ENCODE measurements around the gene SPATC1L. TPM values are rescaled to one million over a fixed set of nuclear protein-coding genes. Genes with fewer than 3 reads are reported as not detected.
"Not testable (repeated sequence)": the region's sequence is repeated elsewhere in the genome, so short reads cannot be mapped to it uniquely, and the experiment has no call there.

Gene SPATC1L
- total RNA-seq: 10 to 100 TPM in 1 of 2 donors, 1 to 10 TPM in 1; 8.4 to 10.9 TPM
- long read RNA-seq, donor 1, transcript SPATC1L-202 (4 exons, 1,182 nt): major isoform, 6 of 7 reads
- long read RNA-seq, donor 1, partial matches to known transcripts: 0 of 7 reads
- long read RNA-seq, donor 1, other reads (novel, unspliced or antisense): 1 of 7 reads
- long read RNA-seq, donor 2, transcript SPATC1L-202 (4 exons, 1,182 nt): major isoform, 26 of 30 reads
- long read RNA-seq, donor 2, partial matches to known transcripts: 1 of 30 reads
- long read RNA-seq, donor 2, other reads (novel, unspliced or antisense): 3 of 30 reads

DNA sequence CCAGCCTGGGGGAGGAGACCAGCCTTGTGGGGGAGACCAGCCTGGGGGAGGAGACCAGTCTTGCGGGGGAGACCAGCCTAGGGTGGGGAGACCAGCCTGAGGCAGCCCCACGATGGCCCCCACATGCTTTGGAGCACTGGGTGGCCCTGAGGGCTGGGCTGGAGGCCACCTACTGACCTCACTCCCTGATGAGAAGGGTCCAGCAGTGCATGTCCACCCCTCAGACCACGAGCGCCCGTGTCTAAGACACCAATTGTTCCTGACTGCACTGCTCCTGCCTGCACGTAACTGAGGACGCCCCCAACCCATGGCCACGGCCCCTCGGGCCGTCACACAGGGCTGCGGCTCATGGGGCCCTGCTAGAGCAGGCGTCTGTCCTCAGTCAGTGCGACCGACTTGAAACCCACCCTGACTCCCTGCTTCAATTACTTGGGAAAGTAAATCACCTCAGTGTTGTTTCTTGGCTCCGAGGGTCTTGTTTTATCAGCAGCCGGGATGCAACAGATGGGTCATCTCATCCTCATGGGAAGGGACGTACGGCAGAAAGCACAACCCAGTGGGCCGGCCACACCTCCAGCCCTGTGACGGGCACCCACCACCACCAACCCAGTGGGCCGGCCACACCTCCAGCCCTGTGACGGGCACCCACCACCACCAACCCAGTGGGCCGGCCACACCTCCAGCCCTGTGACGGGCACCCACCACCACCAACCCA, at the start of gene SPATC1L:
Gene SPATC1L, minus strand, starts transcription at position 550 of the 715 bp plus-strand sequence. CDS start 1,643 bp downstream, outside the sequence.
- intact Hi-C loops (cut with DNase I): no loop called here
- DNase-seq (ENCODE audit: low spot score): peak; percentile 89

DNA sequence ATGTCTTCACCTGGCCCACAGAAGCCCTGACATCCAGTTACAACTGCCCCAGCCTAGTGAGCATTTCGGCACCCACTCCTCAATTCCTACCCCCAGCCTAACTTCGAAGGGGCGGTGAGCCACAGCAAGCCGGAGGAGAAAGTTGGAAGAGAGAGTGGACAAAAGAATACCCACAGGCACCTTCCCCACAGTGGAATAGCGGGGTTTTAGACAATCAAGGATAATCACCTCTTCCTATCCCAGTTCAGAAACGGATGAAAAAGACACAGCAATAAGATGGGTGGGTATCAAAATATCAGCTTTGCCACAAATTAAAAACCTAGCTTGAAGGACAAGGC, 45.6 kb upstream of the SPATC1L start:
- DNase-seq (ENCODE audit: low spot score): no peak
- intact Hi-C loops (cut with DNase I): loop anchor here (5.0 to 10.0 kb wide), 2 partner anchors 75 to 258 kb away; partner anchors contain the start of gene FTCD (in 1 of the 2)

DNA sequence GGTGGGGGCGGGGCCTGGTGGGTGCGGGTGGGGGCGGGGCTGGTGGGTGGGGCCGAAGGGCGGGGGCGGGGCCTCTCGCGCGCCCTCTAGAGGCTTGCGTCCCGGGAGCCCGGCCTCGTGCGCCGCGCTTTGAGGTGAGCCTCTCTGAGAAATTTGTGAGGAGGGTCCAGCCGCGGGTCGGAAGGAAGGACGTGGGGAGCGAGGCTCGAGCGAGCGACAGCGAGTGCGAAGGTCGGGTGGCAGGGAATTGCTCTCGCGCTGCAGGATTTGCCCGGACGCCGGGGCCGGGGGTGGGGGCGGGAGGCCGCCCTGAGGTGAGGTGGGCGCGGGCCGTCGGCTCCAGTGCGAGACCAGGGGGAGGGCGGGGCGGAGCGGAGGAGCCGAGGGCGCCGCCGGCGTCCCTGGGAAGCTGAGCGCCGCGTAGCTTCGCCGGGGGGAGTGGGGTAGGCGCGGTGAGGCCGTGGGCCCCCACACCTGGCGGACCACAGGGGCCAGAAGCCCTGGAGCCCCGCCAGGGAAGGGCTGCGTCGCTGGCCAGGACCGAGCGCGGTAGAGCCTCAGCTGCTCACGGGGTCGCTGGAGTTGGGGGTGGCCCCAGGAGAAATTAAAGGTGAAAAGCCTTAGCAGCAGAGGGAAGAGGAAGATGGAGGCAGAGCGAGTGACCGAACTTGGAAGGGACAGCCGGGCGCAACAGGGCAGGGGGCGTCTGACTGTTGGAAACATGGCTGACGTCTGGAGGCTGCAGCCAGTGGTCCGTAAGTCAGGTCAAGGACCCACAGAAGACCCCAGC, 45.1 kb upstream of the SPATC1L start:
- intact Hi-C loops (cut with DNase I): loop anchor here (5.0 to 10.0 kb wide), 2 partner anchors 75 to 257 kb away; partner anchors contain the start of gene FTCD (in 1 of the 2)
- no peak for DNase-seq (ENCODE audit: low spot score)

DNA sequence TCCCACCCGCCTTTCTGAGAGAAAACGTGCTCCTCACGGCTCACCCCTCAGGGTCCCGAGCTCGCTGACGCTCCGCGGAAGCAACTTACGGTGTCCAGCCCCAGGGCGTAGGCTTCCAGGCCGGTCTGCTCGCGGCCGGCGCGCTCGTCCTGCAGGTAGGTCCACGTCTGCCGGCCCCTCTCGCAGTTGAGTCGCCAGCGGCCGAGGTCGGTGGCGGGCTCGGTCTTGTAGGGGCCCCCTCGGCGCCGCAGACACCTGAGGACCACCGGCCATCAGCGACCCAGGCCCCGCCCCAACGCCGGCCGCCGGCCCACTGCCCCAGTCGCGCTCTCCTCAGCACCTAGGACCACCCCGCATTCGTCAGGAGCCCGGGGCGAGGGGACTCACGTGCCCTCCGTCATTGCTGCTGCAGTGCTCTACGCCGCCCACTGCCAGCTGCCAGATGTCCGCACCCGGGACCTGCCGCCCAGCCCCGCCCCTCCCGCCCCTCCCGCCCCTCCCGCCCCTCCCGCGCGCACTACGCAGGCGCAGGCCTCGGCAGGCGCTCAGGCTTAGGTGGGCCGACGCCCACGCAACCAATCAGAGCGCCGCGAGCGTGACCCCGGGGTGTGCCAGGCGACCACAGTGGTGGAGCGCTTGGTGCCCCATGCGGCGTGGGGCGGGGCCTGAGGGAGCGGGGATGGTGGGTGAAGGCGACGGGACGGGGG, 44.2 kb upstream of the SPATC1L start, which contains the start of gene LSS:
Gene LSS, minus strand, starts transcription at position 430 of the 707 bp plus-strand sequence. Its CDS starts 29 bp downstream, at position 401.
- intact Hi-C loops (cut with DNase I): loop anchor here (5.0 to 10.0 kb wide), 2 partner anchors 74 to 256 kb away; partner anchors contain the start of gene FTCD (in 1 of the 2)
- peak; percentile 100 for DNase-seq (ENCODE audit: low spot score)

DNA sequence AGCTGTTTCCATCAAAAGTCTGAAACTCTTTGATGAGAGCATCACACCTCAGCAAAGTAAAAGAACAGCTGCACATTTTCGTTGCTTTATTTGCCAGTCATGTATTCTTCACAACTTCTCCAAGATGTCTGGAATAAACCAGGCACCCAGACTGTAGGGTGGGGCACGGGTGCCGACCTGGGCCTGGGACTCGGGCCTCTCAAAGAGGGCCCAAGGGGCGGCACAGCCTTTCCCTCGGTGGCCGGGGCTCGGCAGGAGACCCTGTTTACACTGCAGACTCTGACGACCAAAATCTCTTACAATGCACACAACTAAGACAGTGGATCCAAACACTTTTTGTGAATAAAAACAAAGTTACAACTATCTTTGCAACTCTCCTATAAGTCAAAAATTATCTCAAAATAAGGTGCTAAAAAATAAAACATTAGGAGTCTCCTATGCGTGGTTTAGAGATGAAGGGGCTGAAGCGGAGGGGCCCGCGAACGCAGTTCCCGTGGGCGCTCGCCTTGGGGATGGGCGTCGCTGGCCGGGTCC, 43.6 kb upstream of the SPATC1L start:
- intact Hi-C loops (cut with DNase I): loop anchor here (5.0 to 10.0 kb wide), 2 partner anchors 73 to 256 kb away; partner anchors contain the start of gene FTCD (in 1 of the 2)

DNA sequence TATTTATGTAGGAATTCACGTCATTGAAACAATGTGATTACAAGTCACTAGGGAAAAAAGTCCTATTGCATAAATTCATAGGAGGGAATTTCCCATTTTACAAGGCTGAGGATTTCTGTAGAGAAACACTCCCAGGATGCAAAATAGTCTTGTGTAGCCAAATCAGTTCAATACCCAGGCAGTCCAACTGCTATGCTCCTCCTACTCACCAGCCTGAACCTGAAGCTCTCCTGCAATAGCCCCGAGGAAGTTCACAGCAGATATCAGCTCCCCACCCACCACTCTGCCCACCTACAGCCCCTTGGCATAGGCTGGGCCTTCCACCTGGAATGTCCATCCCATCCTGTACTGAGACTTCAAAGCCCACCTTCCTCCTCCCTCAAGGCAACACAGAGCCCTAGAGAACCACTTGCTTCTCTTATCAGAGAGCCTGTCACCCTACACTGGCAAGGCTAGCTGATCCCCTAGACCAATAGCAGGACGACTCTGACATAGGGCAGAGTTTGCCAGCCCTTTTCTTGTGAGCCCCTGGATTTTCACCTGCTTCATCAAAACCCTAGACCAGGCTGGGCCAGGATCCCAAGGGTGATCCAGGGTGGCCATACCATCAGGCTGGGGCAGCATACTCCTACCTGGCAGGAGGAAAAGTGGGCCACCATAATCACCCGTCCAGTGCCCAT, 42.8 kb upstream of the SPATC1L start:
- peak; percentile 65 for DNase-seq (ENCODE audit: low spot score)
- intact Hi-C loops (cut with DNase I): loop anchor here (5.0 to 10.0 kb wide), 2 partner anchors 72 to 255 kb away; partner anchors contain the start of gene FTCD (in 1 of the 2)

More for the DNA sequence above, 43.6 kb upstream of the SPATC1L start:
- DNase-seq (ENCODE audit: low spot score): no peak

DNA sequence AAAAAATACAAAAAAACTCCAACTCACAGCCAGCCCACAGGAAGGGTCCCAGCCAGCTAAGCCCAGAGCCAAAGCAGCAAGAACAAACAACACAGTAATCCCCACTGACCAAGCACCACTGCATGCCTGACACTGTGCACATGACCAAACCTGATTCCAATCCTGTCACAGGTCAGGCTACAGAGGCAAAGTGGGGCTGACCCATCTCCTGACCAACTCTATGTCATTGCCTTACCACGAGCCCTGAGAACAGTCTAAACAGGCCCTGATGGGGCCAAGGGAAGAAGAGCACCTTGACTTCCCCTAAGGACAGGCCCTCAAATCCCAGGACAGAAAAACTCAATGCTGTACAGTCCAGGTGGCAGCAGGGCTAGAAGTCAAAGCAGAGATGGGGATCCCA, 41.9 kb upstream of the SPATC1L start:
- intact Hi-C loops (cut with DNase I): loop anchor here (5.0 to 10.0 kb wide), 2 partner anchors 71 to 254 kb away; partner anchors contain the start of gene FTCD (in 1 of the 2)
- no peak for DNase-seq (ENCODE audit: low spot score)

DNA sequence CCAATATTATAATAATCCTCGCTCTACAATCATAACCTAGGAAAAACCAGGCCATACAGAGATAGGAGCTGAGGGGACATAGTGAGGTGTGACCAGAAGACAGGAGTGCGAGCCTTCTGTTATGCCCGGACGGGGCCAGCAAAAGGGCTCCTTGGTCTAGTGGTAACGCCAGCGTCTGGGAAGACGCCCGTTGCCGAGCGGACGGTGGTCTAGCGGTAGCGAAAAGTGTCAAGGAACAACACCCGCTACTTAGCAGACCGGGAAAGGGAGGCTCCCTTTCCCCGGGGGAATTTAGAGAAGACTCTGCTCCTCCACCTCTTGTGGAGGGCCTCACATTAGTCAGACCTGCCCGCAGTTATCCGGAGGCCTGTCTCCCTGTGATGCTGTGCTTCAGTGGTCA, 39.4 kb upstream of the SPATC1L start:
- DNase-seq (ENCODE audit: low spot score): not testable (repeated sequence)
- intact Hi-C loops (cut with DNase I): loop anchor here in 1 of 2 donors (10.0 kb wide), 1 partner anchor 69 kb away; the partner anchor contains the start of gene FTCD

DNA sequence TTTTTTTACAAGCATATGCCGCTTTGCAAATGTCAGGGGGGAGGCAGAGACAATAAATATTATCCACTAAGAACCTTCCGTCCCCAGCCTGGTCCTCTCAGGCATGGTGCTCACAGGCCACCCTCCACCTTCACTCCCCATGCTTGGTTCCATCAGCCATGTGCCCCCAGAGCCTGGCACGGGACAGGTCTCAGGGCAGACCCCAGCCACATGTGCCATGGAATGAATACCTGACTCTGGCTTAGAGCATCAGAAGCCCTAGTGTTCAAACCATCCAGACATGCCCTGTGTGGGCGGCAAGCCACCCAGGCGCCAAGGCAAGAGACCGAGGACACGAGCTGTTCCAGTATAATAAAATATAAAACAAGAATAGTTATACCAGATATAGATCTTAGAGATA, 39.0 kb upstream of the SPATC1L start:
- no peak for DNase-seq (ENCODE audit: low spot score)
- intact Hi-C loops (cut with DNase I): loop anchor here in 1 of 2 donors (10.0 kb wide), 1 partner anchor 68 kb away; the partner anchor contains the start of gene FTCD

DNA sequence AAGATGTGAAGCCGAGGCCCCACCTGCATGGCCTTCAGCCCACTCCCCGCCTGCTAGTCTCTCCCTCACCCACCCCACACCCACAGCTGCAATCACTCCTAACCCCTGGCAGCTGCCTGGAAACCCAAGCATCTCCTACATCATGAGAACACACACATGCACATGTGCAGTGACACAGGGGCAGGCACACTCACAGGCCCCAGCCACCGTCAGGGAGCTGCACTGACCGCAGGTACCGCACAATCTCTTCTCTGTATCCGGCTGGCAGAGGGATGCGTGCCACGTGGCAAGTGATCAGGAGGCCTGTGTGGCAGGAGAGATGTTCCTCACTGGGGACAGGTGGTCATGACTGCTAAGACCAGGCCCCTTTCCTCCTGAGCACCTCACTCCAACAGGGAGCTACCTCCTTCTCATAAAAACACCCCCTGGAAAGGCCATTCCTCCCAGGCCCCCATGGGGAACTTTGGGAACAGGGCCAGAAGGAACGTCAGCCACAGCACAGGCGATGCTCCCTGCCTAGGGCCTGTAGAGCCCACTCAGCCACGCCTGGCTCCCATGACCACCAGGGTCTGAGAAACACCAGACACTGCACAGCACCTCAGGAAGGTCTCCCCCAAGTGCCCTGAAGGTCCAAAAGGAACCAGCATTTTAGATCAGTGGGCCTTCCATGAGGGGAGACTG, 38.3 kb upstream of the SPATC1L start:
- intact Hi-C loops (cut with DNase I): loop anchor here in 1 of 2 donors (10.0 kb wide), 1 partner anchor 68 kb away; the partner anchor contains the start of gene FTCD
- no peak for DNase-seq (ENCODE audit: low spot score)

DNA sequence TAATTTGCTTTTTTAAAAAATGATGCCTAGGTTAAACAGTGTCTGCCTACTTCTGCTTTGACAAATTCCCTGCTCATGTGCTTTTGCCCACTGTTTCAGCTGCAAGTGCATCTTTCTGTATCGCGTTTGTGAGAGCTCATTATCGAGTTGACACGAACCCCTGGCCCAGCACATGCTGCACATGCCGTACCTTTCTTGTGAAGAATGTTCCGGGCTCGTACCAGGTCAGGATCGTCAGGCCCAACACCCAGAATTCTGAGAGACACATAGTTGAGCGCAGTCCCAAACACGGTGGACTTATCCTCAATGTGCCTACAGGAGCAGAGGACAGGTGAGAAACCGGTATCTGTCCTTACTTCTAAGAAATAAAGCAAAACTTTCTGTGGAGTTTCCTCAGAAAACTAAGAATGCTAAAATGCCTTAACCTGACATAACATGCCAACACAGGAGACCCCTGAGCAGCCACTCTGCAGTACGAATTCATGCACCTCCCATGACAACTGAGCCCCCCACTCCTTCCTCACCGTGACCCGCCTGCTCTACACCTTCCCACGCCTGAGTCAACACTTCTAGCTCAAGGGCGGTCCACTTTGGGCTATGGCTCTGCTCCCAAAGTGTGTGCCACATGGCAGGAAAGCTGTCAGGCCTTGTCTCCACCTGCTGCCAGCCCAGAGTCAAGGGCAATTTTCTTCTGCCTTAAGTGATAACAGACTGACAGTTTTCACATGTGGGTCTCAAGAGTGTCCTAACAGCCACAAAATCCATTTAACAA, 37.6 kb upstream of the SPATC1L start:
- DNase-seq (ENCODE audit: low spot score): no peak
- intact Hi-C loops (cut with DNase I): loop anchor here in 1 of 2 donors (10.0 kb wide), 1 partner anchor 67 kb away; the partner anchor contains the start of gene FTCD

DNA sequence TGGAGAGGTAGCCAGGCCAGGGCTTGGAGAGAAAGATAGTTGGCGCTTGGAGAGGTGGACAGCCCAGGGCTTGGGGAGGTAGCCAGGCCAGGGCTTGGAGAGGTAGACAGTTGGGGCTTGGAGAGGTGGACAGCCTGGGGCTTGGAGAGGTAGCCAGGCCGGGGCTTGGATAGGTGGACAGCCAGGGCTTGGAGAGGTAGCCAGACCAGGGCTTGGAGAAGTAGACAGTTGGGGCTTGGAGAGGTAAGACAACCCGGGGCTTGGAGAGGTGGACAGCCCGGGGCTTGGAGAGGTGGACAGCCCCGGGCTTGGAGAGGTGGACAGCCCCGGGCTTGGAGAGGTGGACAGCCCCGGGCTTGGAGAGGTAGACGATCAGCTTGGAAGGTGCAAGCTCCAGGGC, 36.6 kb upstream of the SPATC1L start:
- no peak for DNase-seq (ENCODE audit: low spot score)
- intact Hi-C loops (cut with DNase I): loop anchor here in 1 of 2 donors (10.0 kb wide), 1 partner anchor 66 kb away; the partner anchor contains the start of gene FTCD

DNA sequence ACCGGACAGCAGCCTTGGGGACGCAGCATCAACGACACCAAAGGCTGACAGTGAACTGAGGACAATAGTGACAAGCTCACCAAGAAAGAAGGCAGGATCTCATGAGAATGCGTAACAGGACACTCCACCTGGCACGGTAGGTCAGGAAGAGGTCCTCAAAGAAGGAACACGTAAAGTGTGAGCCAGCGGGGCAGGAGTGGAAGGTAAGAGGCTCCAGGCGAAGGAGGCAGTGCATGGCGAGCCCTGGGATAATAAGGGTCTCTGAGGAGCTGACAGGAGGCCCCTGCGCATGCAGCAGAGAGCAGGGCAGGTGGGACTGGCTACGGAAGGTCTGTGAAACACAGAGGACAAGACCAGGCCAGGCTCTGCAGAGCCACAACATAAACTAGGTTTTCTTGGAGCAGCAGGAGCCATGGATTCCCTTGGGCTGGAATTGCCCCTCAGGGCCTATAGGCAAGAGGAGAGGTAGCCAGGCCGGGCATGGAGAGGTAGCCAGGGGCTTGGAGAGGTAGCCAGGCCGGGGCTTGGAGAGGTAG, 36.1 kb upstream of the SPATC1L start:
- intact Hi-C loops (cut with DNase I): loop anchor here in 1 of 2 donors (10.0 kb wide), 1 partner anchor 66 kb away; the partner anchor contains the start of gene FTCD
- peak; percentile 46 for DNase-seq (ENCODE audit: low spot score)

DNA sequence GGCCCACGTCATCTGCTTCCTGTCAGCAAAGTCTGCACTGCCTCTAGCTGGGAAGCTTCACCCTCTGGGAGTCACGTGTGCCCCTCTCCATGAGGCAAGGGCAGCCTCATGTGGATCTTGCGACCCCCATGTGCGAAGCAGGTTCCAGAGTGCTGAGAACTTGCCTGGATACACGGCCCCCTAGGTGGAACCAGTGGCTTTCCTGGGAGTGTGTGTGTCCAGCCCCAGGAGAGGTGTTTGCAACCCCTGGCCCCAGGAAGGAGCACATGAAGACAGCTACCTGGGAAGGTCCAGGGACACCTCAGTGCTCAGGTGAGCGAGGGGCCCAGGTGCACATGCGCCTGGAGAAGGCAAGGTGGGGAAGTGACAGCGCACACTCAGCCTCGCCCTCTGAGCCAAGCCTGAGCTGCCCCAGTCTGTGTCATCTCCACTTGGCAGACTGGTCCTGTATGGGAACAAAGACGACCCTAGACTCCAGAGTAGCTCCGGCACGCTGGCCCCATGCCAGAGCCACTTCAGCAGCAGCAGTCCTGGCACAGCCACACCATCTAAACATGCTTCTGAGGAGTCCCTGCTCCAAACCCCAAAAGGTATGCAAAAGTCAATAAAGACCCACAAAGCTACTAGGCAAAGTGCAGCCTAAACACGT, 35.5 kb upstream of the SPATC1L start:
- no peak for DNase-seq (ENCODE audit: low spot score)
- intact Hi-C loops (cut with DNase I): loop anchor here (10.0 kb wide), 1 partner anchor 65 kb away; the partner anchor contains the start of gene FTCD (in 2 of the 2)
